Smooth muscle cell (in vitro differentiated cells): ENCODE data around the gene TNFAIP2. TPM values are rescaled to one million over a fixed set of nuclear protein-coding genes. Genes with fewer than 3 reads are reported as not detected.

Source experiments
- DNase-seq: peaks from one replicate; lab custom pipeline; 2025; ENCODE audit not compliant: unreplicated experiment; lab: John Stamatoyannopoulos, UW
- H2AFZ ChIP-seq: fragments of 200-600 bp; sonication (generic); 2 replicates; pipeline ENCODE4 v1.6.0; 2016; ENCODE audit warnings: antibody characterized with exemption, low read depth, mild to moderate bottlenecking
- H3F3A ChIP-seq: fragments of 200-600 bp; sonication (generic); 2 replicates; pipeline ENCODE4 v1.6.0; 2017; ENCODE audit warnings: antibody characterized with exemption, low read depth
- H3K27ac ChIP-seq: fragments of 200-600 bp; sonication (generic); 2 replicates; pipeline ENCODE4 v1.5.1; 2016; ENCODE audit warnings: low read depth, mild to moderate bottlenecking
- H3K27me3 ChIP-seq: fragments of 200-600 bp; sonication (generic); 2 replicates; pipeline ENCODE4 v1.6.1; 2016; ENCODE audit warnings: low read depth, mild to moderate bottlenecking
- H3K36me3 ChIP-seq: fragments of 200-600 bp; sonication (generic); 2 replicates; pipeline ENCODE4 v1.5.1; 2016; ENCODE audit warnings: low read depth
- H3K4me1 ChIP-seq: fragments of 200-600 bp; sonication (generic); 2 replicates; pipeline ENCODE4 v1.5.1; 2016; ENCODE audit warnings: low read depth
- H3K4me2 ChIP-seq: fragments of 200-600 bp; sonication (generic); 2 replicates; pipeline ENCODE4 v1.6.0; 2016; ENCODE audit warnings: mild to moderate bottlenecking
- H3K4me3 ChIP-seq: fragments of 200-600 bp; sonication (generic); 2 replicates; pipeline ENCODE4 v1.5.1; 2016; ENCODE audit warnings: mild to moderate bottlenecking
- H3K79me2 ChIP-seq: fragments of 200-600 bp; sonication (generic); 2 replicates; pipeline ENCODE4 v1.6.0; 2016; ENCODE audit warnings: low read depth, mild to moderate bottlenecking
- H3K9ac ChIP-seq: fragments of 200-600 bp; sonication (generic); 2 replicates; pipeline ENCODE4 v1.6.0; 2016; ENCODE audit warnings: low read depth
- H3K9me3 ChIP-seq: fragments of 200-600 bp; sonication (generic); replicated peaks from 2 replicates; pipeline ENCODE4 v1.5.1; 2016; ENCODE audit warnings: low read depth
- H4K20me1 ChIP-seq: fragments of 200-600 bp; sonication (generic); 2 replicates; pipeline ENCODE4 v1.6.0; 2016; ENCODE audit warnings: low read depth
- CTCF ChIP-seq: fragments of 200-600 bp; sonication (generic); IDR thresholded peaks from 2 replicates; pipeline ENCODE4 v1.5.1; 2017; ENCODE audit warnings: borderline replicate concordance, mild to moderate bottlenecking, antibody characterized with exemption; ENCODE audit not compliant: insufficient read depth, poor library complexity, severe bottlenecking
- WGBS: methylation state at CpG from one replicate; pipeline ENCODE4 v1.1.7; 2016; ENCODE audit warnings: low lambda C conversion rate; 5-methylcytosine and 5-hydroxymethylcytosine counted together
- polyA plus RNA-seq: library from polyadenylated mRNA; unstranded; fragments of >200 nt; fragmentation: Nextera tagmentation; extraction: Ambion mirVana; gene quantifications from 2 replicates; pipeline ENCODE4 v1.2.1, GENCODE V29; 2016
- total RNA-seq: library from RNA; depleted of rRNA; stranded (reverse); fragments of >200 nt; gene quantifications from 2 replicates; pipeline ENCODE4 v1.2.3, GENCODE V29; 2014

TNFAIP2 gene
- total and polyA plus RNA-seq, 2 experiments from 2014 or later: 35.7 to 76.5 TPM

DNA sequence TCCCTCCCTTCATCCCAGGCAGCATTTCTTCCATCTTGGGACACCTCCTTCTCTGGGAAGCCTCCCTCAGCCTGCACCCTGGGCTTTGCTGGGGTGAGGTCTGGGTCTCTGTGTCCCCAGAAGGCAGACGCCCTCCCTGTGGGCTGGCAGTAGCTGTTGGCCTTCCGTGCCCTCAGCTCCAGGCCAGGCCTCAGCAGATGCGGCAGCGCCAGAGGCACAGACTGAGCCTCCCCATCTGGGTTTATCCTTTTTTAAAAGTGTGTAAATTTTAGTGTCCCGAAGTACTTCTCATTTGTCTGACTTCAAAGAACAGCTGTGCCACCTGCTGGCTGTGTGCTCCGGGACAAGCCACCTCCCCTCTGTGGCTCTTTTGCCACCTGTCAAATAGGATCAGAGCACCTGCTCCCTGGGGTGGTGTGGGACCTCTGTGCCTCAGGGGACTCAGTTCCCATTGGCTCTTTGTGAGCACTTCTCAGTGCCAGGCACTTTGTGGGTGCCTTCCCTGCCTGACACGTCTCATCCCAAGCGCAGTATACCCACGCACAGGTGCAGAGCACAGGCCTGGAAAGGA lies 17.6 kb upstream of the TNFAIP2 start:
- H2AFZ ChIP-seq: no peak overlapping the region

GRCh38 chr14:103107455-103107854 lies 15.8 kb upstream of the TNFAIP2 start:
- Histone ChIP-seq H3F3A (peaks cover 4% of the 10 kb centered on the region), H3K4me1 (peaks cover 23% of the 10 kb centered on the region), H3K79me2 (no peaks in the 10 kb centered on the region), H3K27ac (no peak overlapping the region), H3K36me3 (no peaks in the 10 kb centered on the region), H3K9me3 (no peaks in the 10 kb centered on the region), H3K4me2 (no peak overlapping the region), H3K9ac (no peak overlapping the region), H3K4me3 (no peak overlapping the region), H3K27me3 (peaks cover 17% of the 10 kb centered on the region), H2AFZ (no peak overlapping the region), H4K20me1 (no peaks in the 10 kb centered on the region)
- 98% methylated on average over 23 of the region's 23 CpGs for WGBS
- no peak for DNase-seq
- no peak for TF ChIP-seq CTCF

More for the DNA sequence above, 17.6 kb upstream of the TNFAIP2 start:
- peaks cover 4% of the 10 kb centered on the region for H3F3A ChIP-seq
- H4K20me1 ChIP-seq: no peaks in the 10 kb centered on the region
- 88% methylated on average over 9 of the region's 9 CpGs for WGBS
- peaks cover 16% of the 10 kb centered on the region for H3K4me1 ChIP-seq
- no peak overlapping the region for H3K4me2 ChIP-seq
- H3K9me3 ChIP-seq: no peaks in the 10 kb centered on the region
- no peak overlapping the region for H3K27ac ChIP-seq
- H3K9ac ChIP-seq: no peak overlapping the region
- H3K27me3 ChIP-seq: peaks cover 17% of the 10 kb centered on the region
- H3K4me3 ChIP-seq: no peak overlapping the region
- no peaks in the 10 kb centered on the region for H3K79me2 ChIP-seq
- H3K36me3 ChIP-seq: no peaks in the 10 kb centered on the region
- TF ChIP-seq CTCF: no peak
- no peak for DNase-seq

- Histone ChIP-seq H3K4me3 (no peak overlapping the region), H4K20me1 (no peaks in the 10 kb centered on the region), H3K4me2 (no peak overlapping the region), H3K4me1 (peaks cover 23% of the 10 kb centered on the region), H3K36me3 (no peaks in the 10 kb centered on the region), H2AFZ (no peak overlapping the region), H3K27me3 (peaks cover 14% of the 10 kb centered on the region), H3F3A (peaks cover 4% of the 10 kb centered on the region), H3K27ac (no peak overlapping the region), H3K9ac (no peak overlapping the region), H3K79me2 (no peaks in the 10 kb centered on the region), H3K9me3 (no peaks in the 10 kb centered on the region)
- TF ChIP-seq CTCF: no peak
- WGBS: 91% methylated on average over 24 of the region's 28 CpGs
- DNase-seq: no peak
These were observed 15.1 kb upstream of the TNFAIP2 start for GRCh38 chr14:103107941-103108748.
